GM23338 (cell line): ENCODE results near the gene CACNA1H.
"Not testable (repeated sequence)": the region's sequence is repeated elsewhere in the genome, so short reads cannot be mapped to it uniquely, and the experiment has no call there.

ENCODE experiments used
- CREB1 ChIP-seq: fragments of 250-450 bp; sonication (Bioruptor Pico); IDR thresholded peaks from 2 replicates; pipeline ENCODE4 v1.5.0; 2020; ENCODE audit warnings: low read depth, mild to moderate bottlenecking, moderate library complexity
- CTCF ChIP-seq, 2 experiments: fragments of 200-600 bp in 1 of 2; sonication (generic) in 1 of 2; conservative IDR thresholded peaks; 2 replicates each; pipeline versions ENCODE4 v1.5.1 to v1.6.1; 2016 to 2017; ENCODE audit warnings: antibody characterized with exemption in 2 of 2, low read depth in 2 of 2, mild to moderate bottlenecking in 2 of 2, moderate library complexity in 1 of 2
- EZH2 ChIP-seq: fragments of 200-600 bp; sonication (generic); IDR thresholded peaks from one replicate; pipeline ENCODE4 v1.8.0; 2017; ENCODE audit warnings: antibody characterized with exemption, mild to moderate bottlenecking, low read depth; ENCODE audit not compliant: unreplicated experiment
- EZH2phosphoT487 ChIP-seq: fragments of 200-600 bp; sonication (generic); IDR thresholded peaks from one replicate; pipeline ENCODE4 v1.8.1; 2018; ENCODE audit warnings: antibody characterized with exemption; ENCODE audit not compliant: unreplicated experiment
- JUNB ChIP-seq: IDR thresholded peaks from one replicate; pipeline ENCODE4 v1.6.1; 2016; ENCODE audit warnings: antibody characterized with exemption; ENCODE audit not compliant: unreplicated experiment
- POLR2AphosphoS5 ChIP-seq: IDR thresholded peaks from 2 replicates; pipeline ENCODE4 v1.6.1; 2016; ENCODE audit warnings: antibody characterized with exemption, low read depth
- REST ChIP-seq: IDR thresholded peaks from one replicate; pipeline ENCODE4 v1.6.1; 2018; ENCODE audit warnings: antibody characterized with exemption; ENCODE audit not compliant: unreplicated experiment

- TF ChIP-seq EZH2phosphoT487; CTCF (conservative IDR thresholded peaks at IDR 0.05; ENCODE audit: low read depth in 2 of 2); POLR2AphosphoS5; REST; JUNB; EZH2; CREB1 (CRISPR knock-in tag): not testable (repeated sequence)
Observed at GRCh38 chr16:1226692-1227091, 73.8 kb downstream of the CACNA1H start.
